Small intestine (tissue), 7 donors: Measurements from ENCODE around the gene NEAT1. TPM values are rescaled to one million over a fixed set of nuclear protein-coding genes. Genes with fewer than 3 reads are reported as not detected.
A peak's percentile ranks its signal among the peaks of the same experiment; 100 is the strongest.
"Not testable (repeated sequence)": the region's sequence is repeated elsewhere in the genome, so short reads cannot be mapped to it uniquely, and the experiment has no call there.

Experiments used
- DNase-seq, 2 donors: peaks; one replicate each; pipeline versions ENCODE4 v3.0.0 to v3.0.0-alpha.2; 2013
- FAIRE-seq: peaks from 2 replicates; lab custom pipeline; 2012; peaks lifted over from hg19 to GRCh38; lab: Jason Lieb, UNC
- H3K27ac ChIP-seq, 3 donors: one replicate each; pipeline ENCODE4 v1.5.1; 2013; ENCODE audit warnings: low read length in 2 of 3, mild to moderate bottlenecking in 2 of 3, control low read depth in 1 of 3, inconsistent platforms in 1 of 3, low read depth in 1 of 3, moderate library complexity in 1 of 3
- H3K27me3 ChIP-seq, 3 donors: one replicate each; pipeline ENCODE4 v1.6.1; 2013; ENCODE audit warnings: low read length in 3 of 3, inconsistent platforms in 1 of 3; ENCODE audit not compliant: control insufficient read depth in 3 of 3, insufficient read depth in 3 of 3
- H3K36me3 ChIP-seq, 3 donors: one replicate each; pipeline ENCODE4 v1.6.1; 2013; ENCODE audit warnings: low read length in 3 of 3, inconsistent platforms in 1 of 3, low read depth in 1 of 3, mild to moderate bottlenecking in 1 of 3, moderate library complexity in 1 of 3; ENCODE audit not compliant: control insufficient read depth in 3 of 3, insufficient read depth in 2 of 3
- H3K4me1 ChIP-seq, 3 donors: one replicate each; pipeline ENCODE4 v1.6.1; 2013; ENCODE audit warnings: low read length in 2 of 3, inconsistent platforms in 1 of 3, low read depth in 1 of 3, mild to moderate bottlenecking in 1 of 3, moderate library complexity in 1 of 3; ENCODE audit not compliant: control insufficient read depth in 3 of 3, insufficient read depth in 2 of 3
- H3K4me3 ChIP-seq, 3 donors: one replicate each; pipeline ENCODE4 v1.5.1; 2013; ENCODE audit warnings: low read length in 3 of 3, control low read depth in 1 of 3, inconsistent platforms in 1 of 3, low read depth in 1 of 3, mild to moderate bottlenecking in 1 of 3, moderate library complexity in 1 of 3
- H3K9me3 ChIP-seq, 2 donors: one replicate each; pipeline ENCODE4 v1.6.1; 2013; ENCODE audit warnings: low read depth in 1 of 2, low read length in 1 of 2; ENCODE audit not compliant: control insufficient read depth in 2 of 2, insufficient read depth in 1 of 2
- WGBS, 3 donors: extraction: QIAGEN DNeasy Blood & Tissue Kit; methylation state at CpG; one replicate each; pipeline ENCODE4 v1.1.7; 2013; 5-methylcytosine and 5-hydroxymethylcytosine counted together
- polyA plus RNA-seq, 4 donors: library from polyadenylated mRNA; stranded (reverse) in 3 of 4; unstranded in 1 of 4; fragments of 200-250 nt in 3 of 4; fragments of 120-200 nt in 1 of 4; gene quantifications; one replicate each; pipeline versions ENCODE4 v1.2.1 to v1.2.3, GENCODE V29; 2013
- donor health status: healthy with polysubstance abuse.
- donor health status: control.
- donor health status: control.
- donor health status: Bipolar disorder and iron deficiency.
- donor health status: healthy.

Gene NEAT1
- polyA plus RNA-seq, 4 donors = 256 to 3,420 (median 1,041) TPM

GRCh38 chr11:65467306-65467705 lies 44.7 kb downstream of the NEAT1 start:
- DNase-seq, H3K27me3 ChIP-seq, H3K4me3 ChIP-seq, H3K9me3 ChIP-seq, H3K4me1 ChIP-seq, H3K27ac ChIP-seq, H3K36me3 ChIP-seq, FAIRE-seq: not testable (repeated sequence)
- WGBS, 3 donors = 79 to 87% (median 81%) methylated on average over 6 of the region's 6 CpGs

- Histone ChIP-seq H3K4me1 (peaks cover 5 to 13% (median 5%) of the 10 kb centered on the region in 3 donors), H3K4me3 (no peak overlapping the region), H3K27me3 (no peaks in the 10 kb centered on the region), H3K36me3 (no peaks in the 10 kb centered on the region), H3K9me3 (no peaks in the 10 kb centered on the region), H3K27ac (no peak overlapping the region)
- DNase-seq = peak; percentile 82 to 92
- no peak for FAIRE-seq
- 1 to 21% (median 16%) methylated on average over 3 of the region's 3 CpGs for WGBS, 3 donors
Observed at GRCh38 chr11:65468874-65469333, 46.3 kb downstream of the NEAT1 start.

GRCh38 chr11:65470433-65471049 lies 47.9 kb downstream of the NEAT1 start:
- Histone ChIP-seq H3K27ac (peak overlapping the region in 1 of 3 donors; percentile 93), H3K4me3 (no peak overlapping the region), H3K27me3 (no peaks in the 10 kb centered on the region), H3K4me1 (peaks cover 5 to 13% (median 5%) of the 10 kb centered on the region in 3 donors), H3K9me3 (no peaks in the 10 kb centered on the region), H3K36me3 (no peaks in the 10 kb centered on the region)
- 85 to 87% (median 86%) methylated on average over 8 of the region's 8 CpGs for WGBS, 3 donors
- no peak for FAIRE-seq
- no peak for DNase-seq

- Histone ChIP-seq H3K9me3 (no peaks in the 10 kb centered on the region), H3K36me3 (peaks cover 0 to 2% (median 0%) of the 10 kb centered on the region in 3 donors), H3K27ac (peak overlapping the region; percentile 85 to 93 (median 86)), H3K4me1 (peaks cover 5 to 17% (median 8%) of the 10 kb centered on the region in 3 donors), H3K4me3 (no peak overlapping the region), H3K27me3 (no peaks in the 10 kb centered on the region)
- FAIRE-seq (no peak), DNase-seq (peak; percentile 70 to 75)
- WGBS, 3 donors = 39 to 46% (median 41%) methylated on average over 8 of the region's 8 CpGs
Observed at GRCh38 chr11:65471447-65471891, 48.9 kb downstream of the NEAT1 start.

GRCh38 chr11:65472588-65473277 lies 50.1 kb downstream of the NEAT1 start:
- not testable (repeated sequence) for H3K27me3 ChIP-seq, DNase-seq, FAIRE-seq, H3K9me3 ChIP-seq, H3K36me3 ChIP-seq, H3K4me3 ChIP-seq
- Histone ChIP-seq H3K27ac (peak overlapping the region; percentile 53 to 93 (median 58)), H3K4me1 (peaks cover 5 to 23% (median 8%) of the 10 kb centered on the region in 3 donors)
- 68 to 80% (median 73%) methylated on average over 14 of the region's 14 CpGs for WGBS, 3 donors

- DNase-seq (no peak), FAIRE-seq (no peak)
- Histone ChIP-seq H3K4me3 (no peak overlapping the region), H3K9me3 (no peaks in the 10 kb centered on the region), H3K27ac (peak overlapping the region in 1 of 3 donors; percentile 93), H3K4me1 (peaks cover 6 to 29% (median 8%) of the 10 kb centered on the region in 3 donors), H3K36me3 (peaks cover 0 to 8% (median 0%) of the 10 kb centered on the region in 3 donors), H3K27me3 (no peaks in the 10 kb centered on the region)
- 90 to 92% (median 91%) methylated on average over 7 of the region's 7 CpGs for WGBS, 3 donors
Observed at GRCh38 chr11:65473278-65473860, 50.8 kb downstream of the NEAT1 start.

- DNase-seq = peak; percentile 61 to 88
- FAIRE-seq = no peak
Observed at GRCh38 chr11:65474864-65475263, 52.3 kb downstream of the NEAT1 start.

GRCh38 chr11:65476632-65477148 lies 54.1 kb downstream of the NEAT1 start:
- H3K36me3 ChIP-seq = peaks cover 0 to 8% (median 0%) of the 10 kb centered on the region in 3 donors
- WGBS, 3 donors = 4 to 13% (median 11%) methylated on average over 9 to 10 of the region's 10 CpGs
- peak overlapping the region; percentile 55 to 94 (median 81) for H3K4me3 ChIP-seq
- H3K27ac ChIP-seq = peak overlapping the region; percentile 91 to 100 (median 99)
- H3K27me3 ChIP-seq = no peaks in the 10 kb centered on the region
- DNase-seq (peak; percentile 83 to 90), FAIRE-seq (no peak)
- no peaks in the 10 kb centered on the region for H3K9me3 ChIP-seq
- H3K4me1 ChIP-seq = peaks cover 5 to 39% (median 6%) of the 10 kb centered on the region in 3 donors

More at GRCh38 chr11:65474864-65475263, 52.3 kb downstream of the NEAT1 start:
- peaks cover 0 to 8% (median 0%) of the 10 kb centered on the region in 3 donors for H3K36me3 ChIP-seq
- no peaks in the 10 kb centered on the region for H3K9me3 ChIP-seq
- no peaks in the 10 kb centered on the region for H3K27me3 ChIP-seq
- 39 to 70% (median 67%) methylated on average over 3 of the region's 3 CpGs for WGBS, 3 donors
- H3K27ac ChIP-seq = peak overlapping the region; percentile 29 to 82 (median 54)
- H3K4me1 ChIP-seq = peaks cover 8 to 44% (median 8%) of the 10 kb centered on the region in 3 donors
- H3K4me3 ChIP-seq = no peak overlapping the region
